Prostate gland (tissue), 2 donors: ENCODE results near the gene LPCAT1.

Experiments used
- POLR2A ChIP-seq: fragments of 450-650 bp; IDR thresholded peaks from one replicate; pipeline ENCODE4 v1.6.1; 2016; ENCODE audit warnings: antibody characterized with exemption, mild to moderate bottlenecking
- POLR2AphosphoS5 ChIP-seq: sonication (generic); formaldehyde crosslinking; IDR thresholded peaks from one replicate; pipeline ENCODE4 v1.6.1; 2017; ENCODE audit warnings: antibody characterized with exemption
- TF ChIP-seq, protein P1 (sequence below), 4 experiments: fragments of 200-600 bp in 2 of 4; fragments of 450-650 bp in 2 of 4; sonication (generic) in 2 of 4; IDR thresholded peaks; 1 replicate in 3 of 4; 2 replicates in 1 of 4; pipeline ENCODE4 v1.5.1; 2016 to 2019; ENCODE audit warnings: antibody characterized with exemption in 4 of 4, mild to moderate bottlenecking in 2 of 4, moderate library complexity in 2 of 4

DNA sequence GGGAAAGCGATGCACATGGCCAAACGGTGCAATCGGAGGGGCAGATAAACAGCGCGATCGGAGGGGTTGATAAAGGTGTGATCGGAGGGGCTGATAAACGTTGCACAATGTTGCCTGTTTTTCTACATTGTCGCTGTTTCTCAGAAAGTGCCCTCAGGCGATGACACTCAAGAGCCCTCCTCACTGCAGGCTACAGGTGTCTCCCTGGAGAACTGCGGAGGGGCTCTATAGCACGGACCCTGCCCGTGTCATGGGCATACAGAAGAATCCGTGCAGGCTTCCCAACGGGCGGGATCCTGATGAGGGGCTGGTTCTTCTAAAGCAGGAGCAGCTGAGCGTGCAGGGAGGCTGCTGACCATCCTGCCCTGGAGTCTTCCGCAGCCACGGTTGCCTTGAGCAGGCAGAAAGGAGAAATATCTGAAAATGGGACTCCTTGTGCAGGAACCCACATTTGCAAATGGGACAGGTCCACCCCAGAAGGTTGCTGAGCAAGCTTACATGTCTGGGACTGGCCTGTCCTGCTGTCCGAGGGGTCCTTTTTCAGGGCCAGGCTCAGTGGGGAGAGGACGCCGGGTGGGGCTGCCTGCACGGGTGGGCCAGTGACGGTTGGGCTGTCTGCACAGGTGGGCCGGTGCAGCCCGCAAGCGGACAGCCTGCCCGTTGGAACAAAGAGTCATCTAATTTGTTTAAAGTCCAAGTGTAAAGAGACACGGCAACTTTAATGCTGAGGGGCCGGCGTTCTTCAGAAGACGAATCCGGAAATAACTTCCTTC is 25.1 kb upstream of the LPCAT1 start:
- TF ChIP-seq, protein P1, sequence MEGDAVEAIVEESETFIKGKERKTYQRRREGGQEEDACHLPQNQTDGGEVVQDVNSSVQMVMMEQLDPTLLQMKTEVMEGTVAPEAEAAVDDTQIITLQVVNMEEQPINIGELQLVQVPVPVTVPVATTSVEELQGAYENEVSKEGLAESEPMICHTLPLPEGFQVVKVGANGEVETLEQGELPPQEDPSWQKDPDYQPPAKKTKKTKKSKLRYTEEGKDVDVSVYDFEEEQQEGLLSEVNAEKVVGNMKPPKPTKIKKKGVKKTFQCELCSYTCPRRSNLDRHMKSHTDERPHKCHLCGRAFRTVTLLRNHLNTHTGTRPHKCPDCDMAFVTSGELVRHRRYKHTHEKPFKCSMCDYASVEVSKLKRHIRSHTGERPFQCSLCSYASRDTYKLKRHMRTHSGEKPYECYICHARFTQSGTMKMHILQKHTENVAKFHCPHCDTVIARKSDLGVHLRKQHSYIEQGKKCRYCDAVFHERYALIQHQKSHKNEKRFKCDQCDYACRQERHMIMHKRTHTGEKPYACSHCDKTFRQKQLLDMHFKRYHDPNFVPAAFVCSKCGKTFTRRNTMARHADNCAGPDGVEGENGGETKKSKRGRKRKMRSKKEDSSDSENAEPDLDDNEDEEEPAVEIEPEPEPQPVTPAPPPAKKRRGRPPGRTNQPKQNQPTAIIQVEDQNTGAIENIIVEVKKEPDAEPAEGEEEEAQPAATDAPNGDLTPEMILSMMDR (IDR thresholded peaks at IDR 0.05) = no peak
- TF ChIP-seq POLR2AphosphoS5 (no peak), POLR2A (no peak)
